Measurements from ENCODE around the gene CENPS. TPM values are rescaled to one million over a fixed set of nuclear protein-coding genes. Genes with fewer than 3 reads are reported as not detected.

CENPS gene
- total and polyA plus RNA-seq, 9 of the 15 experiments (the other 6 are each of a cell fraction or from before 2014, with no cell fraction given): 10.2 to 36.0 (median 26.0) TPM

DNA sequence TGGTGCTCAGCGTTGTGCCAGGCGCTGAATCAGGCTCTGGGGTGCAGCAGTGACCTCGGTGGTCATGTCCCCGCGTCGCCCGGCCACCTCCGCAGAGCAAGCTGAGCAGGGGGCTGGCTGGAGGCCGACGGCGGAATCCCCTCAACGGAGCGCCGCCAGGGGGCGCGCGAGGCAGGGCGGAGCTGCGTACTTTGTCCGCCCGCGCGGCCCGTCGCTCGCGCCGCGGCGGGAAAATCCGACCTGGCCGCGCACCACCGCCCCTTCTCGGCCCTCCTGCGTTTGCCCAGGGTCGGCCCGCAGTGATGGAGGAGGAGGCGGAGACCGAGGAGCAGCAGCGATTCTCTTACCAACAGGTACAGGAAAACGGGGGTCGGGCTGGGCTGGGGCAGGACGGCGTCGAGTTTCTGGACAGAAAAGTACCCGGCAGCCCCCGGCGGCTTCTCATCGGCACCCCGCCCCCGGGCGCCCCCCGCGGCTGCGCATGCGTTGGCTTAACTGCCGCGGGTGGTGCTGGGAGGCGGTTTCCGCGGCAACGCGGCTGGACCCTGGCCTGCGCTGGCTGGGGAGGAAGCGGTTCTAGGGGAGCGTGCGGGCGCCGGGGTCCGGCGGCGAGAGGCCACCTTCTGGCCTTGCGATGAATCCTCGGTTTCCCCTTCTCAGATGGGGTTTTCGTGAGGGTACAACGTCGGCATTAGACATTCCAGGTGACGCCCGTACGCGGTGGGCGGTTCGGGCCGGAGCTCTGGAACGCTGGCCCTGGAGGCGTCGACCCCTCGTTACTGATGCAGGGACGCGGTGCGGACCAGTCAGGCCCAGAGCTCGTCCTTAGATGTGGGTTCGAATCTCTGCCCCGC is at the start of gene CENPS (continued):
- TF ChIP-seq, protein P1, sequence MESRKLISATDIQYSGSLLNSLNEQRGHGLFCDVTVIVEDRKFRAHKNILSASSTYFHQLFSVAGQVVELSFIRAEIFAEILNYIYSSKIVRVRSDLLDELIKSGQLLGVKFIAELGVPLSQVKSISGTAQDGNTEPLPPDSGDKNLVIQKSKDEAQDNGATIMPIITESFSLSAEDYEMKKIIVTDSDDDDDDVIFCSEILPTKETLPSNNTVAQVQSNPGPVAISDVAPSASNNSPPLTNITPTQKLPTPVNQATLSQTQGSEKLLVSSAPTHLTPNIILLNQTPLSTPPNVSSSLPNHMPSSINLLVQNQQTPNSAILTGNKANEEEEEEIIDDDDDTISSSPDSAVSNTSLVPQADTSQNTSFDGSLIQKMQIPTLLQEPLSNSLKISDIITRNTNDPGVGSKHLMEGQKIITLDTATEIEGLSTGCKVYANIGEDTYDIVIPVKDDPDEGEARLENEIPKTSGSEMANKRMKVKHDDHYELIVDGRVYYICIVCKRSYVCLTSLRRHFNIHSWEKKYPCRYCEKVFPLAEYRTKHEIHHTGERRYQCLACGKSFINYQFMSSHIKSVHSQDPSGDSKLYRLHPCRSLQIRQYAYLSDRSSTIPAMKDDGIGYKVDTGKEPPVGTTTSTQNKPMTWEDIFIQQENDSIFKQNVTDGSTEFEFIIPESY (CRISPR knock-in tag; IDR thresholded peaks at IDR 0.05): peak; percentile 90
- TF ChIP-seq, protein P2, sequence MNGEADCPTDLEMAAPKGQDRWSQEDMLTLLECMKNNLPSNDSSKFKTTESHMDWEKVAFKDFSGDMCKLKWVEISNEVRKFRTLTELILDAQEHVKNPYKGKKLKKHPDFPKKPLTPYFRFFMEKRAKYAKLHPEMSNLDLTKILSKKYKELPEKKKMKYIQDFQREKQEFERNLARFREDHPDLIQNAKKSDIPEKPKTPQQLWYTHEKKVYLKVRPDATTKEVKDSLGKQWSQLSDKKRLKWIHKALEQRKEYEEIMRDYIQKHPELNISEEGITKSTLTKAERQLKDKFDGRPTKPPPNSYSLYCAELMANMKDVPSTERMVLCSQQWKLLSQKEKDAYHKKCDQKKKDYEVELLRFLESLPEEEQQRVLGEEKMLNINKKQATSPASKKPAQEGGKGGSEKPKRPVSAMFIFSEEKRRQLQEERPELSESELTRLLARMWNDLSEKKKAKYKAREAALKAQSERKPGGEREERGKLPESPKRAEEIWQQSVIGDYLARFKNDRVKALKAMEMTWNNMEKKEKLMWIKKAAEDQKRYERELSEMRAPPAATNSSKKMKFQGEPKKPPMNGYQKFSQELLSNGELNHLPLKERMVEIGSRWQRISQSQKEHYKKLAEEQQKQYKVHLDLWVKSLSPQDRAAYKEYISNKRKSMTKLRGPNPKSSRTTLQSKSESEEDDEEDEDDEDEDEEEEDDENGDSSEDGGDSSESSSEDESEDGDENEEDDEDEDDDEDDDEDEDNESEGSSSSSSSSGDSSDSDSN (IDR thresholded peaks at IDR 0.05; ENCODE audit: borderline replicate concordance in 1 of 2, low read depth in 2 of 2, low read length in 2 of 2): peak in 1 of 2 experiments; percentile 48; a peak in 2 of 4 replicates
- TF ChIP-seq ZBTB8A (IDR thresholded peaks at IDR 0.05; ENCODE audit: partially characterized antibody) (no peak), ETS2 (tag; IDR thresholded peaks at IDR 0.05; ENCODE audit: borderline replicate concordance, poor library complexity, severe bottlenecking) (no peak), CREB1 (IDR thresholded peaks at IDR 0.05) (peak; percentile 44; the same call in 1 of the 2 replicates), CREB1 (CRISPR knock-in tag; IDR thresholded peaks at IDR 0.05) (peak; percentile 72; the same call in 1 of the 2 replicates), ZNF239 (CRISPR knock-in tag; IDR thresholded peaks at IDR 0.05) (peak; percentile 66), SIRT6 (IDR thresholded peaks at IDR 0.05; ENCODE audit: low read depth, low read length) (no peak), ESRRB (CRISPR knock-in tag; IDR thresholded peaks at IDR 0.05; ENCODE audit: borderline replicate concordance) (no peak), ZNF274 (IDR thresholded peaks at IDR 0.05; ENCODE audit: borderline replicate concordance, low read depth, low read length) (no peak), CBFB (CRISPR knock-in tag; IDR thresholded peaks at IDR 0.05) (peak; percentile 89), POLR2G (IDR thresholded peaks at IDR 0.05; ENCODE audit: low read depth, low read length) (peak; percentile 84), CBFA2T2 (conservative IDR thresholded peaks at IDR 0.05) (no peak), ARID2 (IDR thresholded peaks at IDR 0.05) (0 out of 2 replicates have a peak, but pooled peaks have one; percentile 31), EGR1 (conservative IDR thresholded peaks at IDR 0.05) (peak; percentile 86), ZFP36 (IDR thresholded peaks at IDR 0.05; ENCODE audit: low read depth, low read length, partially characterized antibody) (peak; percentile 17), WHSC1 (IDR thresholded peaks at IDR 0.05; ENCODE audit: low read length) (no peak), RBM25 (IDR thresholded peaks at IDR 0.05; ENCODE audit: low read depth, low read length, severe bottlenecking) (peak; percentile 40)
- TF ChIP-seq, protein P3, sequence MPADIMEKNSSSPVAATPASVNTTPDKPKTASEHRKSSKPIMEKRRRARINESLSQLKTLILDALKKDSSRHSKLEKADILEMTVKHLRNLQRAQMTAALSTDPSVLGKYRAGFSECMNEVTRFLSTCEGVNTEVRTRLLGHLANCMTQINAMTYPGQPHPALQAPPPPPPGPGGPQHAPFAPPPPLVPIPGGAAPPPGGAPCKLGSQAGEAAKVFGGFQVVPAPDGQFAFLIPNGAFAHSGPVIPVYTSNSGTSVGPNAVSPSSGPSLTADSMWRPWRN (IDR thresholded peaks at IDR 0.05; ENCODE audit: low read depth): no peak
- TF ChIP-seq, protein P4, sequence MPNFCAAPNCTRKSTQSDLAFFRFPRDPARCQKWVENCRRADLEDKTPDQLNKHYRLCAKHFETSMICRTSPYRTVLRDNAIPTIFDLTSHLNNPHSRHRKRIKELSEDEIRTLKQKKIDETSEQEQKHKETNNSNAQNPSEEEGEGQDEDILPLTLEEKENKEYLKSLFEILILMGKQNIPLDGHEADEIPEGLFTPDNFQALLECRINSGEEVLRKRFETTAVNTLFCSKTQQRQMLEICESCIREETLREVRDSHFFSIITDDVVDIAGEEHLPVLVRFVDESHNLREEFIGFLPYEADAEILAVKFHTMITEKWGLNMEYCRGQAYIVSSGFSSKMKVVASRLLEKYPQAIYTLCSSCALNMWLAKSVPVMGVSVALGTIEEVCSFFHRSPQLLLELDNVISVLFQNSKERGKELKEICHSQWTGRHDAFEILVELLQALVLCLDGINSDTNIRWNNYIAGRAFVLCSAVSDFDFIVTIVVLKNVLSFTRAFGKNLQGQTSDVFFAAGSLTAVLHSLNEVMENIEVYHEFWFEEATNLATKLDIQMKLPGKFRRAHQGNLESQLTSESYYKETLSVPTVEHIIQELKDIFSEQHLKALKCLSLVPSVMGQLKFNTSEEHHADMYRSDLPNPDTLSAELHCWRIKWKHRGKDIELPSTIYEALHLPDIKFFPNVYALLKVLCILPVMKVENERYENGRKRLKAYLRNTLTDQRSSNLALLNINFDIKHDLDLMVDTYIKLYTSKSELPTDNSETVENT (CRISPR knock-in tag; IDR thresholded peaks at IDR 0.05): peak; percentile 59; the same call in 1 of the 2 replicates

All from K562 (cell line).